MM.1S (cell line): Measurements from ENCODE around the gene SLC17A7.

Experiments used
- CTCF ChIP-seq: fragments of 300-600 bp; sonication (generic); IDR thresholded peaks from 2 replicates; pipeline ENCODE4 v1.5.1; 2016; ENCODE audit warnings: antibody characterized with exemption, low read length, mixed read lengths
- EZH2 ChIP-seq: fragments of 300-600 bp; sonication (generic); optimal IDR thresholded peaks from 2 replicates; pipeline ENCODE3; 2017; ENCODE audit warnings: low read depth, mild to moderate bottlenecking, antibody characterized with exemption, low read length, mixed read lengths

- no peak for TF ChIP-seq CTCF
- no peak for TF ChIP-seq EZH2
These were observed 1.0 kb upstream of the SLC17A7 start for GRCh38 chr19:49442354-49442753.
